GM23248 (cell line): ENCODE measurements around the gene ST6GALNAC6. TPM values are rescaled to one million over a fixed set of nuclear protein-coding genes. Genes with fewer than 3 reads are reported as not detected.
A peak's percentile ranks its signal among the peaks of the same experiment; 100 is the strongest.

ENCODE experiments used
- DNase-seq: peaks from one replicate; pipeline ENCODE4 v3.0.0-alpha.2; 2015
- H2AFZ ChIP-seq: fragments of 200-600 bp; sonication (generic); 2 replicates; pipeline ENCODE4 v1.6.1; 2016; ENCODE audit warnings: antibody characterized with exemption
- H3F3A ChIP-seq: fragments of 200-600 bp; sonication (generic); 2 replicates; pipeline ENCODE4 v1.6.1; 2016; ENCODE audit warnings: mild to moderate bottlenecking, antibody characterized with exemption, mixed run types; ENCODE audit not compliant: insufficient read depth
- H3K27ac ChIP-seq: fragments of 200-600 bp; sonication (generic); 2 replicates; pipeline ENCODE4 v1.5.1; 2016; ENCODE audit warnings: mild to moderate bottlenecking
- H3K27me3 ChIP-seq: fragments of 200-600 bp; sonication (generic); replicated peaks from 2 replicates; pipeline ENCODE4 v1.6.1; 2016; ENCODE audit warnings: mild to moderate bottlenecking; ENCODE audit not compliant: insufficient read depth
- H3K36me3 ChIP-seq: fragments of 200-600 bp; sonication (generic); 2 replicates; pipeline ENCODE4 v1.6.1; 2016; ENCODE audit warnings: low read depth, mild to moderate bottlenecking
- H3K4me1 ChIP-seq: fragments of 200-600 bp; sonication (generic); 2 replicates; pipeline ENCODE4 v1.6.1; 2016; ENCODE audit warnings: mild to moderate bottlenecking; ENCODE audit not compliant: insufficient read depth
- H3K4me2 ChIP-seq: fragments of 200-600 bp; sonication (generic); one replicate; pipeline ENCODE4 v1.6.1; 2016; ENCODE audit warnings: mild to moderate bottlenecking; ENCODE audit not compliant: unreplicated experiment
- H3K4me3 ChIP-seq: fragments of 200-600 bp; sonication (generic); 2 replicates; pipeline ENCODE4 v1.5.1; 2016; ENCODE audit warnings: mild to moderate bottlenecking
- H3K79me2 ChIP-seq: fragments of 200-600 bp; sonication (generic); 2 replicates; pipeline ENCODE4 v1.6.1; 2016; ENCODE audit warnings: mild to moderate bottlenecking; ENCODE audit not compliant: insufficient read depth
- H3K9ac ChIP-seq: fragments of 200-600 bp; sonication (generic); 2 replicates; pipeline ENCODE4 v1.6.1; 2016; ENCODE audit warnings: mild to moderate bottlenecking
- H3K9me2 ChIP-seq: fragments of 200-600 bp; sonication (generic); 2 replicates; pipeline ENCODE4 v1.6.1; 2016; ENCODE audit warnings: mixed run types, mild to moderate bottlenecking, moderate library complexity; ENCODE audit not compliant: insufficient read depth
- H3K9me3 ChIP-seq: fragments of 200-600 bp; sonication (generic); one replicate; pipeline ENCODE4 v1.6.1; 2017; ENCODE audit warnings: low read depth
- H4K20me1 ChIP-seq: fragments of 200-600 bp; sonication (generic); 2 replicates; pipeline ENCODE4 v1.6.0; 2016; ENCODE audit not compliant: insufficient read depth
- EZH2 ChIP-seq: fragments of 200-600 bp; sonication (generic); IDR thresholded peaks from 2 replicates; pipeline ENCODE4 v1.6.1; 2018; ENCODE audit warnings: antibody characterized with exemption, mild to moderate bottlenecking; ENCODE audit not compliant: insufficient read depth, poor library complexity, severe bottlenecking
- EZH2phosphoT487 ChIP-seq: fragments of 200-600 bp; sonication (generic); IDR thresholded peaks from 2 replicates; pipeline ENCODE4 v1.6.1; 2018; ENCODE audit warnings: antibody characterized with exemption, moderate library complexity, mild to moderate bottlenecking, low read depth; ENCODE audit not compliant: insufficient read depth
- WGBS, 2 experiments: methylation state at CpG; one replicate each; pipeline ENCODE4 v1.1.6; 2015 to 2017; ENCODE audit warnings: low lambda C conversion rate in 2 of 2, low coverage in 1 of 2; ENCODE audit errors: missing lambda C conversion rate in 2 of 2; 5-methylcytosine and 5-hydroxymethylcytosine counted together
- in situ Hi-C: fragments of 300-500 bp; cut with MboI; formaldehyde crosslinking; loops from 2 replicates; pipeline ENCODE4 v1.15.0; 2020
- polyA plus RNA-seq: library from polyadenylated mRNA; unstranded; fragments of >200 nt; fragmentation: Nextera tagmentation; extraction: Ambion mirVana; gene quantifications from 2 replicates; pipeline ENCODE4 v1.2.1, GENCODE V29; 2016
- total RNA-seq: library from RNA; depleted of rRNA; stranded (reverse); fragments of >200 nt; shearing (Covaris generic); gene quantifications from 2 replicates; pipeline ENCODE4 v1.2.3, GENCODE V29; 2014

ST6GALNAC6 gene
- total and polyA plus RNA-seq, 2 experiments from 2014 or later: 81.1 to 88.0 TPM

DNA sequence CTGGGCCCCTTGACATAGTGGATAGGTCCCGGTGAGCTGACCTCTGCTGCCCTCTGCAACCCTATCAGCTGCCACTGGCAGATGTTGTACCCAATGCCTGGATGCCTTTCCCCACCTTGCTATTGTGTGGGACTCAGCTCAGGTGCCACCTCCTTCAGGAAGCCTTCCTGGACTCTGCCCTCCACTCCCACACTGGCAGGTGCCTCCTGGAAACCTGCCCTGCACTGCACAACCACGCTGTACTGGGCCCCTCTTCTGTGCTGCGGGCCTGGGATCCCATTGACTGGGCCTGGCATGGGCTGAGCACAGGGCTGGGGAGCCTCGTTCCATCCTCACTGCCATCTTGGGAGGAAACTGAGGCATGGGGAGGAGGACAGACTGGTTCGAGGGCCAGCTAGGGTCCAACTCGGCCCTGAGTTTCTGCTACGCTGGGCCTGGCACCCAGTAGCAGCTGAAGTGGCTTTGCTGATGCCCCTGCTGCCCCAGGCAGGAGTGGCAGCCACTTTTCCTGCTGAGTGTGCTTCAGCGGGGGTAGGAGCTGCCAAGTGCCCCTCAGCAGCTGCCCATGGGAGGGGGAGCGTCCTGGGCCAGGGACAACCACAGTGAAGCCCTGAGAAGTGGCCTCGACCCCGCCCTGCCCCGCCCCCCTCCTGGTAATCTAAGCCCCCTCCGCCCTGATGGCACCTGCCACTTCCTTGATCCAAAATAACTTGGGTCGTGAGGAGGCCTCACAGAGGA lies 23.2 kb downstream of the ST6GALNAC6 start:
- H3K9me3 ChIP-seq: no peaks in the 10 kb centered on the region
- H3K79me2 ChIP-seq: peaks cover 13% of the 10 kb centered on the region; the same call in 1 of the 2 replicates
- no peak for DNase-seq
- H3K9ac ChIP-seq: peak overlapping the region; percentile 73
- H3K4me2 ChIP-seq: peak overlapping the region; percentile 86
- H4K20me1 ChIP-seq: no peaks in the 10 kb centered on the region
- 0 out of 2 replicates have a peak, but pooled peaks cover 15% of the 10 kb centered on the region for H3F3A ChIP-seq
- H3K36me3 ChIP-seq: no peaks in the 10 kb centered on the region; the same call in 1 of the 2 replicates
- no peaks in the 10 kb centered on the region for H3K9me2 ChIP-seq
- no peaks in the 10 kb centered on the region for H3K27me3 ChIP-seq
- in situ Hi-C loops: no loop called here
- peaks cover 34% of the 10 kb centered on the region for H3K4me1 ChIP-seq
- WGBS, 2 experiments: 77 to 82% methylated on average over 11 to 14 of the region's 14 CpGs
- TF ChIP-seq EZH2phosphoT487 (no peak), EZH2 (no peak)
- peak overlapping the region; percentile 72; the same call in 1 of the 2 replicates for H3K4me3 ChIP-seq
- H2AFZ ChIP-seq: no peak overlapping the region
- peak overlapping the region; percentile 19; the same call in 1 of the 2 replicates for H3K27ac ChIP-seq

DNA sequence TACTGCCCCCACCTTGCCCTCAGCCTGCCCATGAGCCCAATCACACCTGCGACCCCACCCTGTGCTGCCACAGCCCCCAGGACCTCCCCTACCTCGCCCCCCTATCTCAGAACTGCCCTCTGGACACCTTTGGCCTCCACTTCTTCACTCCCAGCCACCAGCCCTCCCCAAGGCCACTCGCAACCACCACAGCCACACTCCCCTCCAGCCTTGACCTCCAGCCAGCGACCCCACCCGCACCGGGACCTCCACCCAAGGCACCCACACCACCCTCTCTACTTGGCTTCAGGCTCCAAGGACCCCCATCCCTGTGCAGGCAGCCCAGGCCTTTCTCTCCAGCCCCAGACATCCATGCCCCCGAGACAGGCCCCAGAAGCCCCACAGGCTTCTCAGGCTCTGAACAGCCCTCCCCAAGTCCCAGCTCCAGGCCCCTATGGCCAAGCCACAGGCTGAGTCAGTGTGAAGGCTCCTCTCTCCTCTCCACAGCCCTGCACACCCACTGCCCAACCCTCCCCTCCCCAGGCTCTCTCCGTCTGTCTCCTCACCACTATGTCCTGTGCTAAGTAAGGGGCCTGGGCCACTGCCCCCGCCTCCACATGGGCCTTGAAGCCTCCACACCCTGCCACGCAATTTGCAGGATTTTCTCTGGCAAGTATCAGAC lies 24.0 kb downstream of the ST6GALNAC6 start:
- no peaks in the 10 kb centered on the region for H3K36me3 ChIP-seq
- no peaks in the 10 kb centered on the region for H3K9me3 ChIP-seq
- peak overlapping the region; percentile 19; the same call in 1 of the 2 replicates for H3K27ac ChIP-seq
- peak overlapping the region; percentile 59 for H3K9ac ChIP-seq
- DNase-seq: peak; percentile 79
- TF ChIP-seq EZH2 (no peak), EZH2phosphoT487 (no peak)
- no peaks in the 10 kb centered on the region for H3K27me3 ChIP-seq
- H3K4me2 ChIP-seq: peak overlapping the region; percentile 37
- 0 out of 2 replicates have a peak, but pooled peaks cover 15% of the 10 kb centered on the region for H3F3A ChIP-seq
- H2AFZ ChIP-seq: no peak overlapping the region
- peaks cover 13% of the 10 kb centered on the region; the same call in 1 of the 2 replicates for H3K79me2 ChIP-seq
- H3K4me3 ChIP-seq: peak overlapping the region; percentile 41
- in situ Hi-C loops: no loop called here
- H3K4me1 ChIP-seq: peaks cover 34% of the 10 kb centered on the region
- 45 to 66% methylated on average over 4 to 10 of the region's 10 CpGs for WGBS, 2 experiments
- H4K20me1 ChIP-seq: no peaks in the 10 kb centered on the region
- no peaks in the 10 kb centered on the region for H3K9me2 ChIP-seq

DNA sequence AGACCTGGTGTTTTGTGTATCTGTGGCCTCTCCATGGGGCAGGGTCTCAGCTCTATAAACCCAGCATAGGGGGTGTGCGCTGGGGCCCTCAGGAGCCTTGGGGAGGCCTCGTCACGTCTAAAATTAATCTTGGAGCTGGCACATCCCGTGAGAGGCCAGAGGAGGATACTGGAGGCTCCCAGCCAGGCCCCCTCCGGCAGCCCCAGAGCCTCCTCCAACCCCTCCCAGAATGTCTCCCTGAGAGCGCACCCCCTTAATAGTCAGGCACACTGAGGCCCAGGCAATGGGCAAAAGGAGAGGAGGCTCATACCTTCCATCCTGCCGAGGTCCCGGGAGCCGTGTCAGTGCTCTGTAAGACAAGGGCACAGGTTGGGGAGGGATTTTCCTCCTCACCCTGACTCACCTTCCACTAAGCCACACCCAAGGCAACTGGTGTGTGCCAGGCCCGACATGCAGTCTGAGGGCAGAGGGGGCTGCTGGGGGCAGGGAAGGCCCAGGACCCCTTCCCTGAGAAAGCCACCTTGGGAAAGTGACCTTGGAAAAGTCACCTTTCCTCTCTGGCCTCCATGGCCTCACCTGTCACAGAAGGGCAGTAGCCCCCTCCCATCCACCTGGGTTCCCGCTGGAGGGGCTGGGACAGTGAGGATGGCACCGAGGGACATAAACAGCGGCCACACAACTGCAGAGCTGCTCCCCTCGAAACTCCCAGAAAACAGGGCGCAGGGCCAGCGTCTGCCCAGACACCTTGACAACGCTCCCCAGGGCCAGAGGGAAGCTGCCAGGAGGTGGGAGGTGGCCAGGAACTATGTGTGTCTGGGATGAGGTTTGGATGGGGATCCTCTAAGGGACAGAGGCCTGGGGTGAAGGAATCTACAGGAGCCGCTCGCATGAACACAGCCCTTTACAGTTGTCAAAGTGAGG lies 24.8 kb downstream of the ST6GALNAC6 start:
- Histone ChIP-seq H3K4me2 (no peak overlapping the region), H3K79me2 (peaks cover 13% of the 10 kb centered on the region; the same call in 1 of the 2 replicates), H3K27me3 (no peaks in the 10 kb centered on the region), H3K9ac (peak overlapping the region; percentile 59), H3K36me3 (no peaks in the 10 kb centered on the region), H3K9me2 (no peaks in the 10 kb centered on the region), H3K27ac (no peak overlapping the region), H3K4me1 (peaks cover 34% of the 10 kb centered on the region), H4K20me1 (no peaks in the 10 kb centered on the region), H3F3A (0 out of 2 replicates have a peak, but pooled peaks cover 15% of the 10 kb centered on the region), H3K4me3 (no peak overlapping the region), H3K9me3 (no peaks in the 10 kb centered on the region), H2AFZ (no peak overlapping the region)
- TF ChIP-seq EZH2phosphoT487 (no peak), EZH2 (no peak)
- in situ Hi-C loops: no loop called here
- 80 to 82% methylated on average over 16 to 19 of the region's 19 CpGs for WGBS, 2 experiments
- peak; percentile 66 for DNase-seq

DNA sequence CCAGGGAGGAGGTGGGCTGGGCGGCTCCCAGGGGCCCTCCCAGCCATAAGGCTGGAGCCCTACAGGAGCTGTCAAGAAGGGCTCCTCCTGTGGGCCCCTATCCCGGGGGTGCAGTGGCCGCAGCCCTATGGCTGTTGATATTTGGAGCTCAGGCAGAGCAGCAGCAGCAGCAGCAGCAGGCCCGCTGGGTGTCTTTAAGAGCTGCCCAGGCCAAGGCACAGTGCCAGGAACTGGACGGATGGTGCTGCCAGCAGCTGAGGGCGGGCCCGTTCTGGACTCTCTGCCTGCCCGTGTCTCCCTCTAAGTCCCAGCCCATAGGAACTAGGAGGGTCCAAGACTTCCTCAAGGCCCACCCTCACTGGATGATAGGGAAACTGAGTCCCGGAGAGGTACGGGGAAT lies 25.5 kb downstream of the ST6GALNAC6 start:
- Histone ChIP-seq H3K9me2 (no peaks in the 10 kb centered on the region), H3K79me2 (peaks cover 13% of the 10 kb centered on the region; the same call in 1 of the 2 replicates), H4K20me1 (no peaks in the 10 kb centered on the region), H3K4me1 (peaks cover 34% of the 10 kb centered on the region), H3K4me2 (no peak overlapping the region), H3K9ac (peak overlapping the region; percentile 59), H3K9me3 (no peaks in the 10 kb centered on the region), H3K27me3 (no peaks in the 10 kb centered on the region), H3K4me3 (no peak overlapping the region), H3K36me3 (no peaks in the 10 kb centered on the region), H3K27ac (no peak overlapping the region), H3F3A (0 out of 2 replicates have a peak, but pooled peaks cover 8% of the 10 kb centered on the region), H2AFZ (no peak overlapping the region)
- TF ChIP-seq EZH2phosphoT487: no peak
- no peak for TF ChIP-seq EZH2
- WGBS, 2 experiments: 38 to 39% methylated on average over 10 of the region's 10 CpGs
- in situ Hi-C loops: no loop called here
- DNase-seq: peak; percentile 74
